HUES48 (cell line): ENCODE measurements around the gene COX5B.
A peak's percentile ranks its signal among the peaks of the same experiment; 100 is the strongest.

Experiments
- H3K27ac ChIP-seq: one replicate; pipeline ENCODE4 v1.7.0; 2013; ENCODE audit warnings: low read depth, low read length, inconsistent platforms
- H3K27me3 ChIP-seq: 2 replicates; pipeline ENCODE4 v1.6.1; 2013; ENCODE audit warnings: mild to moderate bottlenecking, low read length; ENCODE audit not compliant: control insufficient read depth, insufficient read depth
- H3K36me3 ChIP-seq: 2 replicates; pipeline ENCODE4 v1.6.1; 2013; ENCODE audit warnings: low read length; ENCODE audit not compliant: control insufficient read depth, insufficient read depth
- H3K4me1 ChIP-seq: 2 replicates; pipeline ENCODE4 v1.6.1; 2013; ENCODE audit warnings: mild to moderate bottlenecking, low read length; ENCODE audit not compliant: control insufficient read depth, insufficient read depth
- H3K4me3 ChIP-seq: 2 replicates; pipeline ENCODE4 v1.5.1; 2013; ENCODE audit warnings: mild to moderate bottlenecking, low read depth, low read length
- H3K9ac ChIP-seq: 2 replicates; pipeline ENCODE4 v1.6.1; 2013; ENCODE audit warnings: mild to moderate bottlenecking, low read depth, low read length, moderate library complexity
- H3K9me3 ChIP-seq: 2 replicates; pipeline ENCODE4 v1.6.1; 2013; ENCODE audit warnings: low read length; ENCODE audit not compliant: control insufficient read depth, insufficient read depth

COX5B gene

GRCh38 chr2:97654791-97655190 lies 8.9 kb downstream of the COX5B start:
- Histone ChIP-seq H3K36me3 (peaks cover 41% of the 10 kb centered on the region), H3K9me3 (no peaks in the 10 kb centered on the region), H3K4me3 (no peak overlapping the region), H3K27ac (no peak overlapping the region), H3K9ac (no peak overlapping the region), H3K27me3 (no peaks in the 10 kb centered on the region), H3K4me1 (no peaks in the 10 kb centered on the region)

DNA sequence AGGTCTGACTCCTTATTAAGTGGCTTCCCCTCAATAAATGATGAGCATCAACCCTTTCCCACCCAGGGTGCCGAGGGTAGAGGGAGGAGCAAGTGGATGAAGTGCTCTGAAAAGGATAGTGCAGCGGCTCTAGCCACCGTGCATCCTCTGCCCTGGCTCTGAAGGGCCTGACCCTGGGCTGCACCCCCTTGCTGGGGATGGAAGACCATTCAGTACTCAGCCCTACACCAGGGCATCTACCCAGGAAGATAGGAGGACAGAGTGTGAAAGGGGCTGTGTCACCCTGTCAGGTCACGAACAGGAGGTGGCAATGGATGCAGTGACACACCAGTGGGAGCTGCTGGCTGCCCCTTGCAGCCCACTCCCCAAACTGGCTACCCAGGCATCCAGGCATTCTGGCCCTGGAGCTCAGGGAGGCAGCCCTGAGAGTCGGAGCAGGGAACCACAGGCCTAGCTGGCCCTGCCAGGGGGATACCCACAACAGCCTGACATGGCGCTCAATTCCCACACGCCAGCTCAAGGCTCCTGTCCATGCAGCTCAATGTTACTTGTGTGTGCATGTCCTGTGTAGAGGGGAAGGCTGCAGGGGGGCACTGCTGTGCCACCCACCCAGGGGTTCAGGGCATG lies 10.4 kb downstream of the COX5B start:
- H3K9me3 ChIP-seq: no peaks in the 10 kb centered on the region
- H3K27ac ChIP-seq: no peak overlapping the region
- peaks cover 48% of the 10 kb centered on the region for H3K36me3 ChIP-seq
- no peak overlapping the region for H3K9ac ChIP-seq
- no peaks in the 10 kb centered on the region for H3K4me1 ChIP-seq
- H3K4me3 ChIP-seq: no peak overlapping the region
- H3K27me3 ChIP-seq: no peaks in the 10 kb centered on the region

DNA sequence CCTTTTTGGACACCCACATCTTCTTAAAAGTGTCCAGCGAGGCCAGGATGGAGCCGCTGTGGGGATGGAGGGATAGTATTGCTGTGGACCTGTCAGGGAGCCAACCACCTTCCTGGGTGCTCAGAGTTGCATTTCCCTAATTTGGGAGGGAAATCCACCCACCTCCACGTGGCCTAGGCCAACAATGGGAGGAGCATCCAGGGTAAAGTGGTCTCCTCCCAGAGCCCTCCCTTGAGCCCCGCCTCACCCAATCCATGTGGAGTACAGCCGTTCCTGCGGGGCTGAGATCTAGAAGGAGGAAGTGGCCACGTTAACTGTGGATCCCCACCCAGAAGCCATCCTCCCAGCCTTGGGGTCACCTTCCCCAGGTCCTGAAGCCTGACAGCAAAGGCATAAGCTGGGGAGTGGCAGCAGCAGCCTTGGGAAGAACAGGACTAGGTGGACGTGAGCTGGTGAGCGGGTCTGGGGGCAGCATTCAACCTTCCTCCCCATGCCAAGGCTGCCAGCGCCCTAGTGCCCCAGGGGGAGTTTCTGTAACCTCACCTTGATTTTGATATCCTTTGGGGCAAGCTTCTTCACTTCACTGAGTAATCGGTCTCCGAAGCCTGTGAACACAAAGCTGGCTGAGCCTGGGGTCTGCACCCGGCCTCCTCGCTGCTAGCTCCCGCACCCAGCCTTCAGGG lies 11.2 kb downstream of the COX5B start:
- no peak overlapping the region for H3K9ac ChIP-seq
- peaks cover 52% of the 10 kb centered on the region for H3K36me3 ChIP-seq
- no peaks in the 10 kb centered on the region for H3K27me3 ChIP-seq
- no peaks in the 10 kb centered on the region for H3K9me3 ChIP-seq
- H3K4me1 ChIP-seq: 0 out of 2 replicates have a peak, but pooled peaks cover 2% of the 10 kb centered on the region
- no peak overlapping the region for H3K4me3 ChIP-seq
- H3K27ac ChIP-seq: no peak overlapping the region

DNA sequence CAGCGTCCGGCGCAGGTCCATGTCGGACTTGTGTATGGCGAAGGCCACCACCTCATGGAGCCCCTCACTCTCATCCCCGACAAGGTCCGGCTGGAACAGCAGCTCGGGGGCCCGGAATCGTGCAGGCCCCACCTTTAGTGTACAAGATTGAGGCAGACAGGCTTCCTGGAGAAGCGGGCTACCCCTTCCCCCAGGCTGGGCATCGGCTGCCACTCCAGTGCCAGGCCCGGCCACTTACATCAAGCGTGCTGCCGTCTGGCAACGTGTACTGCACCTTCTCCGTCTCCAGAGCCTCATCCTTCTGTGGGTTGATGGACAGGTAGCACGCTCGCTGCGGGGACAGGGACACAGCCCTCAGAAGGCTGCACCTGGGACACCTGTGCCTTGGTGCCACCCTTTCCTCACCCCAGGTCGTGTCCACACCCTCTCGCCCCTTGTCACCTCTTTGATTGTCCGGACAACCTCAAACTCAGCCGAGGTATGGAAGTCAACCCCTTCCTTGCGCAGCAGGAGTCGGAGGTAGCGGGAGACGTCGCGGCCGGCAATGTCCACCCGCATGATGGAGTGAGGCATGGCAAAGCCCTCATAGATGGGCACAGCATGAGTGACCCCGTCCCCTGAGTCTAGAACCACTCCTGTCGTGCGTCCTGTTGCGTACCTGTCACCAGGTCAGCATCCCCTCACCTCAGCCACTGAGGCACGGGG lies 12.3 kb downstream of the COX5B start:
- H3K36me3 ChIP-seq: peaks cover 52% of the 10 kb centered on the region
- peaks cover 11% of the 10 kb centered on the region; the same call in 1 of the 2 replicates for H3K4me1 ChIP-seq
- no peak overlapping the region for H3K4me3 ChIP-seq
- H3K9ac ChIP-seq: no peak overlapping the region
- no peak overlapping the region for H3K27ac ChIP-seq
- H3K9me3 ChIP-seq: no peaks in the 10 kb centered on the region
- no peaks in the 10 kb centered on the region for H3K27me3 ChIP-seq

GRCh38 chr2:97658691-97659157 lies 12.9 kb downstream of the COX5B start:
- H3K27ac ChIP-seq: no peak overlapping the region
- H3K9ac ChIP-seq: no peak overlapping the region
- H3K36me3 ChIP-seq: peaks cover 52% of the 10 kb centered on the region
- H3K9me3 ChIP-seq: no peaks in the 10 kb centered on the region
- H3K27me3 ChIP-seq: no peaks in the 10 kb centered on the region
- peaks cover 11% of the 10 kb centered on the region; the same call in 1 of the 2 replicates for H3K4me1 ChIP-seq
- no peak overlapping the region for H3K4me3 ChIP-seq

DNA sequence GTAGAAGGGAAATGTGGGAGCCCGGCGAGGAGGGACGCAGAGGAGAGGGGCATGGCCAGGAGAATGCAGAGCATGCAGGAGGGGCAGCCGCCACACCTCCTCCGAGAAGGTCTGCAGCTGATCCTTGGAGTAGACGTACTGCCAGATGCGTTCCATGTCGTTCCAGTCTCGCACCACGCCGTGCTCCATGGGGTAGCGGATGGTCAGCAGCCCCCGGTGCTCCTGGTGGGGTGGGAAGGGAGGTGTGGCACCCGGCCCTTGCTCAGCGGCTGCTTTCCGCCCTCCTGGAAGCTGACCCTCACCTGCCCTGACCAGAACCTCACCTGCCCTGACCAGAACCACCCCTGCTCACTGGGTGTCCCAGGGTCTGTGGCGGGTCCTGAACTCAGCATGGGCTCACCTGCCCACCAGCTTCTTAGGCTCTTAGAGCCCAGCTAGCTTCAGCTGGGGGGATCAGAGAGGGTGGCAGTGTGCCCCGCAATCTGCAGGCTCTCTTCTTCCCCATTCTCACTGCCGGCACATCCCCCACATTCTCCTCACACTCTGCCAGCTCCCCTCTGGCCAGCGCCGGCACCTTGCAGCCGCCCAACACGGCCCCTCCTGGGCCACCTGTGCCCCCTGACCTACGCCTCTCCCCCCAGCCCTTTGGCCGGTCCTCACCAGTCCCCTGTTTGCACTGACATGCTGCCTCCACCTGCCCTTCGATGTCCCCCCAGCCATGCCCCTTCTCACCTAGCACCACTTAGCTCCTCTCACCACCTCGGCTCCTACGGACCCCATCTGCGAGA lies 13.6 kb downstream of the COX5B start:
- H3K36me3 ChIP-seq: peaks cover 48% of the 10 kb centered on the region
- no peaks in the 10 kb centered on the region for H3K9me3 ChIP-seq
- no peaks in the 10 kb centered on the region for H3K27me3 ChIP-seq
- no peak overlapping the region for H3K4me3 ChIP-seq
- H3K9ac ChIP-seq: no peak overlapping the region
- H3K4me1 ChIP-seq: peaks cover 11% of the 10 kb centered on the region; the same call in 1 of the 2 replicates
- no peak overlapping the region for H3K27ac ChIP-seq

DNA sequence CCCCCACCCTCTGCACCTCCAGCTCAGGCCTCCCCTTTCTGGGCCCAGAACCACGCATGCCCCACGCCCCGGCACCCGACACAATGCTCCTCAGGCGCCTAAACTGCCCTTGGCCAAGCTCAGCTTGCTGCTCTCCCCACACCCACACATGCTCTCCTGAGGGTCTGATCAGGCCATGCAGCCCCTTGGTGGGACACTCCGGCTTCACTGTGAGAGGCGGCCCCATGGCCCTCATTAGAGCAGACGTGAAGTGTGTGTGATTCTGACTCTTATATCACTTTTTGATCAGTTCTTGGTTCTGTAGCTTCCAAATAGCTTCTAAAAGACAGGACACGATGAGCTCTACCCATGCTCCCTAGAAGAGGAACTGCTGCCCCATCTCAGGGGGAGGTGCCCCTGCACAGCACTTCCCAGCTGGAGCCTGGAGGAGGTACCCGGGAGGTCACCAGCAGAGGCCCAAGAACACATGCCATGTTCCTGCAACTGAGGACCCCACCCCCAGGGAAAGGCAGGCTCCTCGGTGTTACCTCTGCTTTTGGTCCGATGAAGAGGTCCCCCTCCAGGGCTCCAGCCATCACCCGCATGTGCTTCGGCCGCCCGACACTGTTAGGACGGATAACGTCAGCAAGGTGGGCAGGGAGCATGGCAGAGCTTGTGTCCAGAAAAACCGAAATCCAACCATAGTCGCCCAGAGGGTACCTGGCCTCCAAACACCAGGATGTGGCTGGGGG lies 14.3 kb downstream of the COX5B start:
- Histone ChIP-seq H3K4me3 (no peak overlapping the region), H3K36me3 (peaks cover 48% of the 10 kb centered on the region), H3K9me3 (no peaks in the 10 kb centered on the region), H3K9ac (no peak overlapping the region), H3K4me1 (peaks cover 17% of the 10 kb centered on the region; the same call in 1 of the 2 replicates), H3K27ac (no peak overlapping the region), H3K27me3 (no peaks in the 10 kb centered on the region)

GRCh38 chr2:97660775-97661389 lies 15.0 kb downstream of the COX5B start:
- Histone ChIP-seq H3K9ac (no peak overlapping the region), H3K27me3 (no peaks in the 10 kb centered on the region), H3K9me3 (no peaks in the 10 kb centered on the region), H3K36me3 (peaks cover 47% of the 10 kb centered on the region), H3K27ac (no peak overlapping the region), H3K4me1 (peaks cover 17% of the 10 kb centered on the region; the same call in 1 of the 2 replicates), H3K4me3 (no peak overlapping the region)

GRCh38 chr2:97661927-97662326 lies 16.1 kb downstream of the COX5B start:
- H3K36me3 ChIP-seq: peaks cover 37% of the 10 kb centered on the region
- H3K9ac ChIP-seq: no peak overlapping the region
- H3K27me3 ChIP-seq: no peaks in the 10 kb centered on the region
- H3K4me1 ChIP-seq: peaks cover 17% of the 10 kb centered on the region; the same call in 1 of the 2 replicates
- 0 out of 2 replicates have a peak overlapping the region, but pooled peaks have one; percentile 87 for H3K4me3 ChIP-seq
- peak overlapping the region; percentile 91 for H3K27ac ChIP-seq
- H3K9me3 ChIP-seq: no peaks in the 10 kb centered on the region
